H9 (cell line): Measurements from ENCODE around the gene NPAS3. TPM values are rescaled to one million over a fixed set of nuclear protein-coding genes. Genes with fewer than 3 reads are reported as not detected.

Experiments used
- DNase-seq: peaks from one replicate; pipeline ENCODE4 v3.0.0-alpha.2; 2017
- H2AFZ ChIP-seq: one replicate; pipeline ENCODE4 v1.6.1; 2013; ENCODE audit warnings: mild to moderate bottlenecking, low read length, control low read depth, moderate library complexity
- H2AK5ac ChIP-seq: 2 replicates; pipeline ENCODE4 v1.6.1; 2013; ENCODE audit warnings: low read length, control low read depth, mixed read lengths; ENCODE audit not compliant: insufficient read length
- H2BK120ac ChIP-seq: one replicate; pipeline ENCODE4 v1.6.1; 2013; ENCODE audit warnings: low read depth, mild to moderate bottlenecking, low read length, control low read depth, inconsistent platforms; ENCODE audit not compliant: poor library complexity, severe bottlenecking
- H2BK12ac ChIP-seq: 2 replicates; pipeline ENCODE4 v1.6.1; 2013; ENCODE audit warnings: low read length, control low read depth, mixed read lengths, low read depth; ENCODE audit not compliant: insufficient read length
- H2BK15ac ChIP-seq: 2 replicates; pipeline ENCODE4 v1.6.1; 2013; ENCODE audit warnings: low read depth, low read length, control low read depth
- H2BK20ac ChIP-seq: one replicate; pipeline ENCODE4 v1.6.1; 2013; ENCODE audit warnings: low read depth, mild to moderate bottlenecking, low read length, control low read depth, inconsistent platforms; ENCODE audit not compliant: poor library complexity, severe bottlenecking
- H2BK5ac ChIP-seq: 2 replicates; pipeline ENCODE4 v1.6.1; 2013; ENCODE audit warnings: low read length, control low read depth, mixed read lengths; ENCODE audit not compliant: insufficient read length
- H3K14ac ChIP-seq: 2 replicates; pipeline ENCODE4 v1.6.1; 2013; ENCODE audit warnings: low read length, control low read depth; ENCODE audit not compliant: insufficient read depth
- H3K18ac ChIP-seq: 2 replicates; pipeline ENCODE4 v1.6.1; 2013; ENCODE audit warnings: low read depth, mild to moderate bottlenecking, mixed read lengths, low read length, control low read depth; ENCODE audit not compliant: insufficient read length
- H3K23ac ChIP-seq: 2 replicates; pipeline ENCODE4 v1.6.1; 2013; ENCODE audit warnings: low read length, control low read depth, mixed read lengths, low read depth; ENCODE audit not compliant: insufficient read length
- H3K23me2 ChIP-seq: 2 replicates; pipeline ENCODE4 v1.6.1; 2013; ENCODE audit warnings: low read depth, mild to moderate bottlenecking, mixed read lengths, low read length, control low read depth; ENCODE audit not compliant: insufficient read length, poor library complexity, severe bottlenecking
- H3K27ac ChIP-seq: 2 replicates; pipeline ENCODE4 v1.5.1; 2013; ENCODE audit warnings: low read length, control low read depth, mixed read lengths, low read depth; ENCODE audit not compliant: insufficient read length
- H3K27me3 ChIP-seq: 2 replicates; pipeline ENCODE4 v1.6.1; 2013; ENCODE audit warnings: low read length, control low read depth, inconsistent platforms; ENCODE audit not compliant: insufficient read depth
- H3K4ac ChIP-seq: 2 replicates; pipeline ENCODE4 v1.6.1; 2013; ENCODE audit warnings: low read depth, mild to moderate bottlenecking, control low read depth, inconsistent platforms, low read length, moderate library complexity
- H3K4me1 ChIP-seq: 2 replicates; pipeline ENCODE4 v1.6.1; 2013; ENCODE audit warnings: low read length, control low read depth, inconsistent platforms; ENCODE audit not compliant: insufficient read depth
- H3K4me2 ChIP-seq: 2 replicates; pipeline ENCODE4 v1.6.1; 2013; ENCODE audit warnings: low read length, control low read depth, mixed read lengths; ENCODE audit not compliant: insufficient read length, insufficient read depth
- H3K56ac ChIP-seq: 2 replicates; pipeline ENCODE4 v1.6.1; 2013; ENCODE audit warnings: low read depth, mild to moderate bottlenecking, mixed read lengths, low read length, control low read depth; ENCODE audit not compliant: insufficient read length
- H3K79me1 ChIP-seq: 2 replicates; pipeline ENCODE4 v1.6.1; 2013; ENCODE audit warnings: low read depth, mild to moderate bottlenecking, moderate library complexity, low read length, control low read depth, inconsistent platforms; ENCODE audit not compliant: insufficient read depth, poor library complexity, severe bottlenecking
- H3K79me2 ChIP-seq: 2 replicates; pipeline ENCODE4 v1.6.1; 2013; ENCODE audit warnings: low read length, control low read depth, inconsistent platforms; ENCODE audit not compliant: insufficient read depth
- H3K9ac ChIP-seq: 2 replicates; pipeline ENCODE4 v1.6.1; 2013; ENCODE audit warnings: low read length, control low read depth, mixed read lengths; ENCODE audit not compliant: insufficient read length; ENCODE audit errors: extremely low read depth
- H3K9me3 ChIP-seq: one replicate; pipeline ENCODE4 v1.6.1; 2013; ENCODE audit warnings: low read depth, low read length, inconsistent platforms; ENCODE audit not compliant: control insufficient read depth
- H3T11ph ChIP-seq: one replicate; pipeline ENCODE4 v1.6.1; 2013; ENCODE audit warnings: mild to moderate bottlenecking, low read length, control low read depth, inconsistent platforms
- H4K20me1 ChIP-seq: one replicate; pipeline ENCODE4 v1.6.1; 2013; ENCODE audit not compliant: control insufficient read depth, insufficient read length, insufficient read depth
- H4K5ac ChIP-seq: 2 replicates; pipeline ENCODE4 v1.6.1; 2013; ENCODE audit warnings: low read depth, mild to moderate bottlenecking, mixed read lengths, low read length, control low read depth; ENCODE audit not compliant: insufficient read length
- H4K8ac ChIP-seq: replicated peaks from 2 replicates; pipeline ENCODE4 v1.6.1; 2013; ENCODE audit warnings: low read length, control low read depth, mixed read lengths, low read depth; ENCODE audit not compliant: insufficient read length
- H4K91ac ChIP-seq: 2 replicates; pipeline ENCODE4 v1.6.1; 2013; ENCODE audit warnings: low read depth, mild to moderate bottlenecking, moderate library complexity, mixed read lengths, low read length, control low read depth; ENCODE audit not compliant: insufficient read length
- H3K27ac Mint-ChIP-seq, 3 experiments: 2 replicates in 2 of 3; 3 replicates in 1 of 3; pipeline ENCODE4 v1.8.0; 2020 to 2021; ENCODE audit warnings: mixed read lengths in 3 of 3, mild to moderate bottlenecking in 1 of 3, moderate library complexity in 1 of 3
- H3K27me3 Mint-ChIP-seq: 2 replicates; pipeline ENCODE4 v1.8.0; 2021; ENCODE audit warnings: low read depth, mild to moderate bottlenecking, moderate library complexity, mixed read lengths
- H3K36me3 Mint-ChIP-seq, 3 experiments: 2 replicates in 2 of 3; 3 replicates in 1 of 3; pipeline ENCODE4 v1.8.0; 2020 to 2021; ENCODE audit warnings: low read depth in 3 of 3, mixed read lengths in 3 of 3; ENCODE audit not compliant: insufficient read depth in 1 of 3
- H3K4me1 Mint-ChIP-seq, 2 experiments: 2 replicates each; pipeline ENCODE4 v1.8.0; 2020; ENCODE audit warnings: mixed read lengths in 2 of 2
- H3K4me3 Mint-ChIP-seq, 2 experiments: 2 replicates in 1 of 2; 3 replicates in 1 of 2; pipeline ENCODE4 v1.8.0; 2020 to 2021; ENCODE audit warnings: mild to moderate bottlenecking in 2 of 2, mixed read lengths in 2 of 2, moderate library complexity in 1 of 2
- H3K9me3 Mint-ChIP-seq, 2 experiments: 2 replicates in 1 of 2; 3 replicates in 1 of 2; pipeline ENCODE4 v1.8.0; 2020; ENCODE audit warnings: mild to moderate bottlenecking in 2 of 2, mixed read lengths in 2 of 2, moderate library complexity in 1 of 2
- CTCF ChIP-seq: fragments of 200-600 bp; sonication (generic); conservative IDR thresholded peaks from 3 replicates; pipeline ENCODE4 v1.8.0; 2021; ENCODE audit warnings: antibody characterized with exemption, mild to moderate bottlenecking
- WGBS: extraction: QIAGEN DNeasy Blood & Tissue Kit; methylation state at CpG from one replicate; pipeline ENCODE4 v1.1.7; 2013; ENCODE audit warnings: missing lambda C conversion rate, low lambda C conversion rate, mixed read lengths; ENCODE audit not compliant: insufficient read length; ENCODE audit errors: extremely low coverage; 5-methylcytosine and 5-hydroxymethylcytosine counted together
- total RNA-seq: library from RNA; stranded (reverse); gene quantifications from 2 replicates; pipeline ENCODE4 v1.2.1, GENCODE V29; 2021

Gene NPAS3
- total RNA-seq, 1 experiment from 2014 or later, result 0.17 TPM

GRCh38 chr14:33030386-33030785, 91.7 kb downstream of the NPAS3 start:
- no peak for DNase-seq
- no peaks in the 10 kb centered on the region for H3K36me3 Mint-ChIP-seq
- Histone ChIP-seq H2AK5ac (no peak overlapping the region), H3K79me2 (no peaks in the 10 kb centered on the region; the same call in 1 of the 2 replicates), H3K9me3 (no peaks in the 10 kb centered on the region), H2BK5ac (no peak overlapping the region), H2BK120ac (no peak overlapping the region), H4K91ac (no peak overlapping the region), H3K27me3 (no peaks in the 10 kb centered on the region), H2AFZ (no peak overlapping the region), H2BK20ac (no peak overlapping the region), H3K27ac (no peak overlapping the region), H3K9ac (no peak overlapping the region), H2BK15ac (no peak overlapping the region), H2BK12ac (no peak overlapping the region), H4K5ac (no peak overlapping the region), H3T11ph (no peak overlapping the region), H3K14ac (no peak overlapping the region), H3K4me2 (no peak overlapping the region), H4K8ac (no peak overlapping the region), H4K20me1 (no peaks in the 10 kb centered on the region), H3K4ac (no peak overlapping the region), H3K23me2 (no peaks in the 10 kb centered on the region), H3K4me1 (no peaks in the 10 kb centered on the region), H3K56ac (no peak overlapping the region), H3K23ac (no peak overlapping the region), H3K18ac (no peak overlapping the region), H3K79me1 (no peaks in the 10 kb centered on the region)
- H3K27ac Mint-ChIP-seq, result no peak overlapping the region
- no peaks in the 10 kb centered on the region; a peak in 2 of 5 replicates for H3K9me3 Mint-ChIP-seq
- peaks cover 4 to 9% of the 10 kb centered on the region in 2 experiments for H3K4me1 Mint-ChIP-seq
- no peak for TF ChIP-seq CTCF
- H3K27me3 Mint-ChIP-seq, result no peaks in the 10 kb centered on the region
- no CpG with 5 or more reads among the region's 4 CpGs for WGBS
- no peak overlapping the region for H3K4me3 Mint-ChIP-seq
